KG1 (cell line): ENCODE measurements around the gene AP1S1.

Experiments used
- DNase-seq: peaks from one replicate; lab custom pipeline; 2025; lab: John Stamatoyannopoulos, UW

The AP1S1 gene

GRCh38 chr7:101159696-101160674, 5.7 kb downstream of the AP1S1 start:
- DNase-seq: no peak

- no peak for DNase-seq
These were observed 6.6 kb downstream of the AP1S1 start for GRCh38 chr7:101160910-101161309.

GRCh38 chr7:101161692-101162471, 7.6 kb downstream of the AP1S1 start:
- no peak for DNase-seq

GRCh38 chr7:101162551-101163278, 8.4 kb downstream of the AP1S1 start:
- no peak for DNase-seq

GRCh38 chr7:101163279-101164070, 9.2 kb downstream of the AP1S1 start:
- no peak for DNase-seq

GRCh38 chr7:101164071-101164840, 10.0 kb downstream of the AP1S1 start:
- no peak for DNase-seq

- peak; percentile 13 for DNase-seq
These were observed 11.0 kb downstream of the AP1S1 start, which contains the start of gene VGF for GRCh38 chr7:101165075-101165957. VGF (minus strand) TSS chr7:101165569; CDS start chr7:101164843, 726 bp downstream.

- no peak for DNase-seq
These were observed 11.8 kb downstream of the AP1S1 start for GRCh38 chr7:101165958-101166647.

- no peak for DNase-seq
These were observed 12.3 kb downstream of the AP1S1 start for GRCh38 chr7:101166648-101166908.

- DNase-seq: no peak
These were observed 12.8 kb downstream of the AP1S1 start for GRCh38 chr7:101166909-101167644.

- DNase-seq: no peak
These were observed 13.6 kb downstream of the AP1S1 start for GRCh38 chr7:101167645-101168411.

GRCh38 chr7:101168412-101169049, 14.3 kb downstream of the AP1S1 start:
- no peak for DNase-seq

- DNase-seq: no peak
These were observed 15.0 kb downstream of the AP1S1 start for GRCh38 chr7:101169110-101169837.

- DNase-seq: no peak
These were observed 15.7 kb downstream of the AP1S1 start for GRCh38 chr7:101169838-101170551.

GRCh38 chr7:101170617-101171441, 16.6 kb downstream of the AP1S1 start:
- no peak for DNase-seq
